GM12891 (cell line): ENCODE data around the gene RNASET2.
A peak's percentile ranks its signal among the peaks of the same experiment; 100 is the strongest.

Experiments
- DNase-seq: peaks from one replicate; pipeline ENCODE4 v3.0.0; 2011; ENCODE audit warnings: low spot score; ENCODE audit not compliant: insufficient read length
- FAIRE-seq: peaks from 2 replicates; lab custom pipeline; 2011; peaks lifted over from hg19 to GRCh38; lab: Jason Lieb, UNC
- PAX5 ChIP-seq: IDR thresholded peaks from 2 replicates; pipeline ENCODE4 v1.6.1; 2011; ENCODE audit warnings: low read length, moderate library complexity, mild to moderate bottlenecking; ENCODE audit not compliant: insufficient read depth, severe bottlenecking
- POLR2A ChIP-seq: IDR thresholded peaks from 2 replicates; pipeline ENCODE4 v1.6.1; 2011; ENCODE audit warnings: low read depth, low read length, control low read depth
- POLR2AphosphoS5 ChIP-seq: IDR thresholded peaks from 2 replicates; pipeline ENCODE4 v1.6.1; 2011; ENCODE audit warnings: low read depth, low read length, control low read depth
- POU2F2 ChIP-seq: IDR thresholded peaks from 2 replicates; pipeline ENCODE4 v1.6.1; 2011; ENCODE audit warnings: low read depth, mild to moderate bottlenecking, control low read depth, low read length, moderate library complexity
- SPI1 ChIP-seq: IDR thresholded peaks from 2 replicates; pipeline ENCODE4 v1.6.1; 2011; ENCODE audit warnings: low read depth, low read length, control low read depth
- TAF1 ChIP-seq: IDR thresholded peaks from 2 replicates; pipeline ENCODE4 v1.6.1; 2011; ENCODE audit warnings: low read depth, low read length, control low read depth

RNASET2 gene

DNA sequence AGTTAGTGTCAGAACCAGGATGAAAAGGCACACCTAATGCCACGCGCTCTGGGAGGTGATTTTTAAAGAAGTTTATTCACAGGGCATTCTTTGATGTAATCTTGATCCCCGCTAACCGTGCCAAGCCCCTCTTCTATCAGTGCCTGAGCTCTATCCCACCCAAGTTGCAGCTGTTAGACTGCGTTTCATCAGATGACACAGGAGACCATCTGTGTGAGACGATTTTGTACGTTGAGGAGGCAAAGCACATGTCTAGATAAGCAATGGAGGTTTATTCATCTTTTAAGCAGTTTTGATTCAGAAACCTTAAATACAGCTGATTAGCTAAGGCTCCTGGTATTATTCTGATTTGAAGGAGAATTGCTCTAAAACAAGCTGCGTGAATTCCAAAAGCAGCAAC lies 18.6 kb downstream of the RNASET2 start:
- no peak for DNase-seq
- TF ChIP-seq PAX5 (no peak), SPI1 (no peak), TAF1 (no peak), POLR2A (no peak), POLR2AphosphoS5 (no peak), POU2F2 (no peak)
- FAIRE-seq = no peak

GRCh38 chr6:166936079-166936787 lies 20.1 kb downstream of the RNASET2 start:
- FAIRE-seq = no peak
- no peak for DNase-seq

GRCh38 chr6:166935353-166935752 lies 21.0 kb downstream of the RNASET2 start:
- TF ChIP-seq PAX5 (no peak), POU2F2 (no peak), TAF1 (no peak)
- FAIRE-seq = no peak
- DNase-seq = no peak

More at GRCh38 chr6:166936079-166936787, 20.1 kb downstream of the RNASET2 start:
- TF ChIP-seq POLR2AphosphoS5 (no peak), POU2F2 (no peak), POLR2A (no peak), PAX5 (no peak), TAF1 (no peak), SPI1 (no peak)

- FAIRE-seq (no peak), DNase-seq (no peak)
- TF ChIP-seq SPI1 (no peak), POU2F2 (no peak), PAX5 (no peak), TAF1 (no peak), POLR2A (no peak), POLR2AphosphoS5 (no peak)
Measured at GRCh38 chr6:166934174-166934573, 22.2 kb downstream of the RNASET2 start.

- FAIRE-seq (no peak), DNase-seq (no peak)
- TF ChIP-seq SPI1 = no peak
- TF ChIP-seq PAX5 = no peak
- TF ChIP-seq TAF1 = no peak
- no peak for TF ChIP-seq POU2F2
- TF ChIP-seq POLR2AphosphoS5 = no peak
- TF ChIP-seq POLR2A = no peak
Measured at GRCh38 chr6:166933396-166933795, 23.0 kb downstream of the RNASET2 start.

DNA sequence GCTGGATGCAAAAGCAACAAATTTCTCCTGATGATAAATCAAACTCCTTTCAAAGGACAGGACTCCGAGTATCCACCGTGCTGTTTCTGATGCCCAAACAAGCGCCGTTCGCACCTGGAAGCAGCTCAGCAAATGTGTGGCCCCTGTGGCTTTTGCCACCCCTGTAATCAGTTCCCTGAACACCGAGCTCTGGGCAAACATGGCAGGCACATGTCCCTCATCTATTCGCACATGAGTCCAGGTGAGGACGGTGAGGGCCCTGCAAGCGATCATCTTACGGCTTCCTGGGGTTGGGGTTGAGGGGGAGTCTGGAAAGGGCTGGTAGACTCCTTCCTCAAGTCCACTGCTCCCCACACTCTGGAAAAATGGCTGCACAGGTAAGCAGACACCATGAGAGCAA lies 23.7 kb downstream of the RNASET2 start:
- TF ChIP-seq TAF1 (no peak), POLR2A (no peak), POU2F2 (no peak), SPI1 (no peak)
- no peak for FAIRE-seq
- no peak for DNase-seq

GRCh38 chr6:166932116-166932515 lies 24.2 kb downstream of the RNASET2 start:
- FAIRE-seq (no peak), DNase-seq (no peak)
- TF ChIP-seq SPI1 (no peak), POU2F2 (no peak), POLR2AphosphoS5 (no peak), TAF1 (no peak), POLR2A (no peak), PAX5 (no peak)

DNA sequence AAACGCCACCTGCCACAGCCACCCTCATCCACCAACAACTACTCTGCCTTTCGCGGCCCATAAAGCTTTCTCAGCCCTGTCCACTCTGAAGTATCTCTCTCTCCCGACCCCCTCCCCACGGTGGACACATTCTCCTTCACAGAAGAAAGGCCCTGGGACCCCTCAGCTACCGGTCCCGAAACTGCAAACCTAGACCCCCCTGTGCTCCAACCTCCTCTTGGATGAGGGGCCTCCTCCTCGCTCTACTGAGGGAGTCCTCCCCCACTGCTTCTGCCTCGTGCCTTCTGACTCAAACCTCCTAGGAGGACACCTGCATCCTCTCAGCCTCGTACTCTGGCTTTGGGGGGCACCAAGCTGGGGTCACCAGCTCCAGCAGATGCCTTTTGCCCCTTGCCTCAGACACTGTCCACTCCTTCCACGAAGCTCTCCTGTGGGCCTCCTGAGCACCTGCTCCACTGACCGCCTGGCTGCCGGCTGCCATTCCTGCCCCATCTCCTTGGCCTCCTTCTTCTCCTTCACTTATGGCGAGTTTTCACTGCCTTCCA lies 24.9 kb downstream of the RNASET2 start:
- DNase-seq (no peak), FAIRE-seq (no peak)
- TF ChIP-seq POLR2A (0 out of 2 replicates have a peak, but pooled peaks have one; percentile 21), PAX5 (no peak)

GRCh38 chr6:166930354-166930891 lies 25.9 kb downstream of the RNASET2 start:
- FAIRE-seq (peak; percentile 98), DNase-seq (no peak)
- TF ChIP-seq SPI1 (no peak), POLR2A (peak; percentile 35; the same call in 1 of the 2 replicates), POU2F2 (no peak; the same call in 1 of the 2 replicates), POLR2AphosphoS5 (0 out of 2 replicates have a peak, but pooled peaks have one; percentile 29)

DNA sequence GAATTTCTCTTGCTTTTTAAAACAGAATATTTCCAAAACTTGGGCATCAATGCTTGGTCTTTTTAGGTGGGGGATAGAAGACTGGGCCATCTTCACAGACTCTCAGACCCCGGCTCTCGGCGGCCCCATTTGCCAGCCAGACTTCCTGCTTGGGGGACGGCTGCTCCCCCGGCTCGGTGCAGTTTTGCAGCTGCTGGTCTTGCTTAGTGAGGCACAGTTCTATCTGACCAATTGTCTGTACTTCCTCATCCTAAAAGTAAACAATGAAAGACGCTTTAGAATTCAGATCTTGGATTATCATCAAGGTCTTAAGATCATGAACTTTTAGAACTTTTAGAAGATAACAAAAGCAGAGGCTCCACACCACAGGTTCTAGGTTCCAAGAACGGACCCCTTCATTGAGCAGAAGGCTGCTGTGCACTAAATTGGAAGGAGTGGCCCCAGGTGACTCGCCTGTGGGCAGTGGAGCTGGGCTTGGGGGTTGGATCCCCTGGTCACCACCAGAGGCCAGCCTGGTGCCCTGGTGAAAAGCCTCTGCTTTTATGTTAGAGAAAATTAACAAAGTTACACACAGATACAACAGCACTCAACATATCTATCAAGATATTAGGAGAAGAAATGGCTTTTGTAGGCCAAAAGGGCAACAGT lies 26.7 kb downstream of the RNASET2 start:
- DNase-seq (no peak), FAIRE-seq (no peak)
- TF ChIP-seq SPI1 (no peak), TAF1 (no peak), POLR2AphosphoS5 (no peak), POLR2A (no peak), PAX5 (no peak), POU2F2 (no peak)
